Measurements from ENCODE around the gene MPDU1. TPM values are rescaled to one million over a fixed set of nuclear protein-coding genes. Genes with fewer than 3 reads are reported as not detected.

The MPDU1 gene
- total and polyA plus RNA-seq, 4 experiments from 2014 or later: 23.8 to 50.1 (median 33.3) TPM

DNA sequence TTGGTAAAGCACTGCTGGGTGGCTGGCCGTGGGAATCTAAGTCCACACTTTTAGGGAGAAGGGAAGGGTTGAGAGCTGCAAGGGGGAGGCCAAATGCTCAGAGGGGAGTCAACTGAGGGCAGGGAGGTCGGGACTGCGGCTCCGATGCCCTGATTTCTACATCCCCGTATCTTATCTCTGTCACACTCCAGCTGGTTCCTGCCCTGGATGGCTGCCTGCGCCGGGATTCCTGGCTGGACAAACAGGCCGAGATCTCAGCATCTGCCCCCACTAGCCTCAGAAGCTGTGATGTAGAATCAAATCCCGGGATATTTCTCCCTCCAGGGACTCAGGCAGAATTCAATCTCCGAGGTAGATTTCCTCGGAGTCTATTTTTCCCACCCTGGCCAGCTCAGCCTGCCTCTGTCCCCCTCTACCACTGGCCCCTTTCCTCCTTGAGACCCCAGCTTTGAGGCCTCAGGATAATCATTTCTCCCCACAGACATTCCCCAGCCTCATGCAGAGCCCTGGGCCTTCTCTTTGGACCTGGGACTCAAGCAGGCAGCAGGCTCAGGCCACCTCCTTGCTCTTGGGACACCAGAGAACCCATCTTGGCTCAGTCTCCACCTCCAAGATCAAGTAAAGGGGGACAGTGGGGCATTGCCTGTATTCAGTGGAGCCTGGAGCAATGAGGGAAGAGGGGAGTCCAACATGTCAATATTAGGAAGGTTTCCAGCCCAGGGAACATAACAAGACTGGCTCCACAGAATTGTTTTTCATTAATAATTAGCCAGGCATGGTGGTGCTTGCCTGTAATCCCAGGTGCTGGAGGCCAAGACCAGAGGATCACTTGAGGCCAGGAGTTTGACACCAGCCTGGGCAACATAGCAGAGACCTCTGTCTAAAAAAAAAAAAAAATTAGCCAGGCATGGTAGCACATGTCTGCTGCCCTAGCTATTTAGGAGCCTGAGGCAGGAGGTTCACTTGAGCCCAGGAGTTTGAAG is 48.0 kb downstream of the MPDU1 start:
- Histone ChIP-seq H3K9me3 (ENCODE audit: control insufficient read depth in 1 of 2, low read length in 2 of 2) (no peaks in the 10 kb centered on the region), H3K36me3 (ENCODE audit: insufficient read depth, low read length) (no peaks in the 10 kb centered on the region), H3K27ac (ENCODE audit: low read depth, low read length) (no peak overlapping the region), H3K27me3 (ENCODE audit: insufficient read depth, low read length) (no peaks in the 10 kb centered on the region), H3K4me1 (ENCODE audit: insufficient read depth, low read length) (peaks cover 8% of the 10 kb centered on the region), H3K4me3 (ENCODE audit: low read length in 2 of 2) (no peak overlapping the region)
- Mint-ChIP-seq H3K4me1 (peaks cover 4 to 14% (median 8%) of the 10 kb centered on the region in 4 donors), H3K36me3 (peaks cover 0 to 3% of the 10 kb centered on the region in 2 donors), H3K27me3 (no peaks in the 10 kb centered on the region), H3K4me3 (no peak overlapping the region), H3K27ac (peak overlapping the region in 1 of 7 donors; percentile 69), H3K9me3 (no peaks in the 10 kb centered on the region)
- DNase-seq: no peak
- ChIA-PET CTCF (ENCODE audit: partially characterized antibody) (interaction anchor here (0.9 to 4.7 kb wide), 10 partner anchors 11 to 226 kb away, joined by 3 to 56 read pairs (median 3); partner anchors contain the start of genes ATP1B2, NAA38, TP53 and WRAP53), POLR2A (ENCODE audit: partially characterized antibody) (interaction anchor here (5.0 kb wide), 1 partner anchor 55 kb away, joined by 42 read pairs; the partner anchor contains the start of genes TP53 and WRAP53)
- intact Hi-C loops (cut with micrococcal nuclease): loop anchor here (1.0 kb wide), 1 partner anchor 57 kb away; the partner anchor contains the start of gene WRAP53

DNA sequence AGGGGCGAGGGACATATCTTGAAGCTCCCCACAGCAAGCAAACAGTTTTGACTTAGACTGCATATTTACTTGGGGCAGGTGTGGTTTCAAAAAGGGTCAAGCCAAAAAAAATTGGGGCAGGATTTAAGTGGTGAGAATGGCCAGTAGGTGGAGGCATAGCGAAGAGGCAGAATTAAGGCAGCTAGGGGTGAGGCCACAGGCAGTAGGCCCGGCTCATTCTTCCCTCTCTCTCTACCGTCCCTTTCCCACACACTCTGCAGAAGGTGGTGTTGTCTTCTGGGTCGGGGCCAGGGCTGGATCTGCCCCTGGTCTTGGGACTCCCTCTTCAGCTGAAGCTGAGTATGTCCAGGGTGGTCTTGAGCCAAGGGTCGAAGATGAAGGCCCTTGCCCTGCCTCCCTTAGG is 48.8 kb downstream of the MPDU1 start:
- Mint-ChIP-seq H3K27me3 (no peaks in the 10 kb centered on the region), H3K9me3 (no peaks in the 10 kb centered on the region), H3K36me3 (no peaks in the 10 kb centered on the region), H3K27ac (peak overlapping the region in 1 of 7 donors; percentile 10), H3K4me1 (peaks cover 1 to 6% (median 4%) of the 10 kb centered on the region in 4 donors), H3K4me3 (no peak overlapping the region)
- POLR2A ChIA-PET (ENCODE audit: partially characterized antibody): interaction anchor here (5.0 kb wide), 1 partner anchor 55 kb away, joined by 42 read pairs; the partner anchor contains the start of genes TP53 and WRAP53
- intact Hi-C loops (cut with micrococcal nuclease): loop anchor here (1.0 kb wide), 1 partner anchor 56 kb away; the partner anchor contains the start of gene WRAP53
- no peaks in the 10 kb centered on the region for H3K27me3 ChIP-seq (ENCODE audit: insufficient read depth, low read length)
- DNase-seq: peak in 4 of 5 donors; percentile 19 to 36 (median 30)
- H3K36me3 ChIP-seq (ENCODE audit: insufficient read depth, low read length): no peaks in the 10 kb centered on the region
- no peak overlapping the region for H3K4me3 ChIP-seq (ENCODE audit: low read length in 2 of 2)
- no peak overlapping the region for H3K27ac ChIP-seq (ENCODE audit: low read depth, low read length)
- no peaks in the 10 kb centered on the region for H3K9me3 ChIP-seq (ENCODE audit: control insufficient read depth in 1 of 2, low read length in 2 of 2)
- CTCF ChIA-PET (ENCODE audit: partially characterized antibody): interaction anchor here (0.9 to 4.7 kb wide), 11 partner anchors 10 to 225 kb away, joined by 3 to 56 read pairs (median 3); partner anchors contain the start of genes ATP1B2, NAA38, TP53 and WRAP53
- peaks cover 3% of the 10 kb centered on the region for H3K4me1 ChIP-seq (ENCODE audit: insufficient read depth, low read length)

DNA sequence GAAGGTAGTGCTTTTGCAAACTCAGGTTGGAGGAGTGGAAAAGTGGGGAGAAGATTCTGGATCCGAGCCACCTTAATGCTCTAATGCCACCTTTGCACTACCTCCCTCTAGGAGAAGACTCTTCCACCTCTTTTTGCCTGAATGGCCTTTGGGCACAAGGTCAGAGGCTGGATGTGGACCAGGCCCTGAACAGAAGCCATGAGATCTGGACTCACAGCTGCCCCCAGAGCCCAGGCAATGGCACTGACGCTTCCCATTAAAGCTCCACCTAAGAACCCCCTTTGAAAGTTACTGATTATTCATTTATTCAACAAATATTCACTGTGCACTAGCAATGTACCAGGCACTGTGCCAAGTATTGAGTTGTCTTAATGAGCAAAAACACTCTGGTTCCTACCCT is 49.4 kb downstream of the MPDU1 start:
- no peak overlapping the region for H3K4me3 ChIP-seq (ENCODE audit: low read length in 2 of 2)
- Mint-ChIP-seq H3K36me3 (no peaks in the 10 kb centered on the region), H3K9me3 (no peaks in the 10 kb centered on the region), H3K4me1 (peaks cover 0 to 4% (median 2%) of the 10 kb centered on the region in 4 donors), H3K27ac (no peak overlapping the region), H3K4me3 (no peak overlapping the region), H3K27me3 (no peaks in the 10 kb centered on the region)
- H3K27ac ChIP-seq (ENCODE audit: low read depth, low read length): no peak overlapping the region
- no peaks in the 10 kb centered on the region for H3K36me3 ChIP-seq (ENCODE audit: insufficient read depth, low read length)
- intact Hi-C loops (cut with micrococcal nuclease): no loop called here
- ChIA-PET POLR2A (ENCODE audit: partially characterized antibody) (interaction anchor here (5.0 kb wide), 1 partner anchor 54 kb away, joined by 42 read pairs; the partner anchor contains the start of genes TP53 and WRAP53), CTCF (ENCODE audit: partially characterized antibody) (interaction anchor here (1.0 to 4.7 kb wide), 9 partner anchors 10 to 224 kb away, joined by 3 to 56 read pairs (median 3); partner anchors contain the start of genes ATP1B2, NAA38, TP53 and WRAP53)
- no peaks in the 10 kb centered on the region for H3K27me3 ChIP-seq (ENCODE audit: insufficient read depth, low read length)
- no peaks in the 10 kb centered on the region for H3K9me3 ChIP-seq (ENCODE audit: control insufficient read depth in 1 of 2, low read length in 2 of 2)
- peaks cover under 1% of the 10 kb centered on the region for H3K4me1 ChIP-seq (ENCODE audit: insufficient read depth, low read length)
- DNase-seq: no peak

DNA sequence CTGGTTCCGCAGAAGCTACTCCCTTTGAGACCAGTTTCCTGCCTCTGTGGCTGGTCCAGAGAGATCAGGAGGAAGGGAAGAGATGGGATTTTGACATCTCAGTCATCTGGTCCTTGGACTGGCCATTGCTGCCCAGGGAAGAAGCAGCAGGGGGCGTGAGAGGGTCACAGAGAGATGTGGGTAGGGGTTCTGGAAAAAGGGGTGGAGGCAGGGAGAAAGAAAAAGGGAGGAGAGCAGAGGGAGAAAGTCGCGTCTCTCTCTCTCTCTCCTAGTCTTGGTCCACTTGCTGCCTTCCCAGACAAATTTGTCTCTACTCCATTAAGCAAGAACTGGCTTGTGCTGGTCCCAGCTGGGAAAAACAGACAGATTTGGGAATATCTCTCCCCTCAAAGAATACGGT is 50.7 kb downstream of the MPDU1 start:
- no peak overlapping the region for H3K27ac ChIP-seq (ENCODE audit: low read depth, low read length)
- no peak overlapping the region for H3K27ac Mint-ChIP-seq
- peaks cover 0 to 4% (median 2%) of the 10 kb centered on the region in 4 donors for H3K4me1 Mint-ChIP-seq
- ChIA-PET POLR2A (ENCODE audit: partially characterized antibody) (interaction anchor here (5.0 kb wide), 1 partner anchor 53 kb away, joined by 42 read pairs; the partner anchor contains the start of genes TP53 and WRAP53), CTCF (ENCODE audit: partially characterized antibody) (interaction anchor here (0.9 to 1.2 kb wide), 3 partner anchors 15 to 53 kb away, joined by 3 to 6 read pairs (median 3); partner anchors contain the start of gene TP53)
- DNase-seq: no peak
- H3K36me3 ChIP-seq (ENCODE audit: insufficient read depth, low read length): no peaks in the 10 kb centered on the region
- no peaks in the 10 kb centered on the region for H3K9me3 Mint-ChIP-seq
- H3K4me3 Mint-ChIP-seq: no peak overlapping the region
- H3K9me3 ChIP-seq (ENCODE audit: control insufficient read depth in 1 of 2, low read length in 2 of 2): no peaks in the 10 kb centered on the region
- H3K36me3 Mint-ChIP-seq: no peaks in the 10 kb centered on the region
- no peaks in the 10 kb centered on the region for H3K27me3 Mint-ChIP-seq
- intact Hi-C loops (cut with micrococcal nuclease): no loop called here
- H3K4me1 ChIP-seq (ENCODE audit: insufficient read depth, low read length): no peaks in the 10 kb centered on the region
- H3K4me3 ChIP-seq (ENCODE audit: low read length in 2 of 2): no peak overlapping the region
- H3K27me3 ChIP-seq (ENCODE audit: insufficient read depth, low read length): no peaks in the 10 kb centered on the region

DNA sequence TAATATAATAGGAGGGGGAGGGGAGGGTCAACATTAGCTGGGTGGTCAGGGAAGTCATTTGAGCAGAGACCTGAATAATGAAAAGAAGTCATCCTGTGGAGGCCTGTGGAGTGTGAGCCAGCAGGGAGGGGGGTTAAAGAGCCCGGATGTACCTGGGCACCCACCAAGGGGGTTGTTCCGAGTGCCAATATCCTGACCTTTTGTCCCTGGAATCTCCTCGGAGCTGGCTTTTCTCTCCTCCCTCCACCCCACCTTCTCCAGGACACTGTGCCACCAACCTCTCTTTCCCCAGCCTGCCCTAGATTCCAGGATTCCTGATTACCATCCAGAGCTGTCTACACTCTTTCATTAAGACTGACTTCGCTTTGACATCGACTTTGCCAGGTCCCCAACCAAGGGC is 52.5 kb downstream of the MPDU1 start:
- no peaks in the 10 kb centered on the region for H3K36me3 ChIP-seq (ENCODE audit: insufficient read depth, low read length)
- no peak for DNase-seq
- Mint-ChIP-seq H3K4me3 (no peak overlapping the region), H3K9me3 (no peaks in the 10 kb centered on the region), H3K36me3 (no peaks in the 10 kb centered on the region), H3K27me3 (no peaks in the 10 kb centered on the region), H3K4me1 (peaks cover 0 to 4% (median under 1%) of the 10 kb centered on the region in 4 donors), H3K27ac (no peak overlapping the region)
- no peaks in the 10 kb centered on the region for H3K4me1 ChIP-seq (ENCODE audit: insufficient read depth, low read length)
- H3K27me3 ChIP-seq (ENCODE audit: insufficient read depth, low read length): no peaks in the 10 kb centered on the region
- H3K9me3 ChIP-seq (ENCODE audit: control insufficient read depth in 1 of 2, low read length in 2 of 2): no peaks in the 10 kb centered on the region
- intact Hi-C loops (cut with micrococcal nuclease): no loop called here
- H3K27ac ChIP-seq (ENCODE audit: low read depth, low read length): no peak overlapping the region
- POLR2A ChIA-PET (ENCODE audit: partially characterized antibody): interaction anchor here (0.9 kb wide), 1 partner anchor 21 kb away, joined by 3 read pairs; no protein-coding TSS in a partner anchor
- CTCF ChIA-PET (ENCODE audit: partially characterized antibody): no interaction called here
- no peak overlapping the region for H3K4me3 ChIP-seq (ENCODE audit: low read length in 2 of 2)

Other genes with a start within 250 kb of the MPDU1 start
- 100 to 1,000 TPM; 507 to 516 TPM for gene ACAP1, start 247.3 kb upstream of the MPDU1 start, total RNA-seq
- gene ACAP1, start 247.3 kb upstream of the MPDU1 start, polyA plus RNA-seq: 100 to 1,000 TPM; 261 to 264 TPM
- gene KCTD11, start 231.7 kb upstream of the MPDU1 start, total RNA-seq: 1 to 10 TPM; 3.5 to 4.3 TPM
- 1 to 10 TPM in 1 of 2 donors, under 1 TPM in 1; 0.33 to 1.8 TPM for gene KCTD11, start 231.7 kb upstream of the MPDU1 start, polyA plus RNA-seq
- gene TMEM95, start 228.7 kb upstream of the MPDU1 start, total RNA-seq: not detected
- gene TMEM95, start 228.7 kb upstream of the MPDU1 start, polyA plus RNA-seq: not detected
- gene TNK1, start 202.8 kb upstream of the MPDU1 start, total RNA-seq: 10 to 100 TPM; 13.8 to 15.9 TPM
- gene TNK1, start 202.8 kb upstream of the MPDU1 start, polyA plus RNA-seq: 1 to 10 TPM; 1.7 to 2.1 TPM
- 10 to 100 TPM; 90.3 to 91.9 TPM for gene PLSCR3, start 189.3 kb upstream of the MPDU1 start, total RNA-seq
- gene PLSCR3, start 189.3 kb upstream of the MPDU1 start, polyA plus RNA-seq: 100 to 1,000 TPM; 174 to 242 TPM
- 10 to 100 TPM; 35.4 to 38.3 TPM for gene TMEM256, start 179.8 kb upstream of the MPDU1 start, total RNA-seq
- gene TMEM256, start 179.8 kb upstream of the MPDU1 start, polyA plus RNA-seq: 10 to 100 TPM; 49.9 to 51.1 TPM
- 1 to 10 TPM; 8.8 to 9.8 TPM for gene NLGN2, start 176.0 kb upstream of the MPDU1 start, total RNA-seq
- gene NLGN2, start 176.0 kb upstream of the MPDU1 start, polyA plus RNA-seq: under 1 TPM in 1 of 2 donors, not detected in 1; 0.08 TPM
- gene SPEM1, start 163.5 kb upstream of the MPDU1 start, total RNA-seq: not detected
- not detected for gene SPEM1, start 163.5 kb upstream of the MPDU1 start, polyA plus RNA-seq
- gene SPEM2, start 158.2 kb upstream of the MPDU1 start, total RNA-seq: not detected
- not detected for gene SPEM2, start 158.2 kb upstream of the MPDU1 start, polyA plus RNA-seq
- gene SPEM3, start 155.0 kb upstream of the MPDU1 start, total RNA-seq: not detected
- gene SPEM3, start 155.0 kb upstream of the MPDU1 start, polyA plus RNA-seq: not detected
- gene TMEM102, start 148.4 kb upstream of the MPDU1 start, total RNA-seq: 10 to 100 TPM; 20.8 to 21.8 TPM
- gene TMEM102, start 148.4 kb upstream of the MPDU1 start, polyA plus RNA-seq: 10 to 100 TPM; 14.6 to 29.2 TPM
- 1 to 10 TPM; 2.7 to 3.3 TPM for gene FGF11, start 144.3 kb upstream of the MPDU1 start, total RNA-seq
- gene FGF11, start 144.3 kb upstream of the MPDU1 start, polyA plus RNA-seq: under 1 TPM in 1 of 2 donors, not detected in 1; 0.14 TPM
- gene CHRNB1, start 138.8 kb upstream of the MPDU1 start, total RNA-seq: 1 to 10 TPM; 9.1 to 9.5 TPM
- gene CHRNB1, start 138.8 kb upstream of the MPDU1 start, polyA plus RNA-seq: 10 to 100 TPM; 24.1 to 29.2 TPM
- gene ZBTB4, start 104.2 kb upstream of the MPDU1 start, total RNA-seq: 10 to 100 TPM; 75.2 to 75.7 TPM
- 10 to 100 TPM in 1 of 2 donors, 1 to 10 TPM in 1; 4.6 to 21.2 TPM for gene ZBTB4, start 104.2 kb upstream of the MPDU1 start, polyA plus RNA-seq
- gene SLC35G6, start 102.4 kb upstream of the MPDU1 start, total RNA-seq: not detected
- gene SLC35G6, start 102.4 kb upstream of the MPDU1 start, polyA plus RNA-seq: not detected
- gene POLR2A, start 99.5 kb upstream of the MPDU1 start, total RNA-seq: 100 to 1,000 TPM; 178 to 191 TPM
- 10 to 100 TPM in 1 of 2 donors, 1 to 10 TPM in 1; 8.6 to 76.2 TPM for gene POLR2A, start 99.5 kb upstream of the MPDU1 start, polyA plus RNA-seq
- gene TNFSF12, start 34.8 kb upstream of the MPDU1 start, total RNA-seq: 10 to 100 TPM; 45.1 to 52.2 TPM
- 10 to 100 TPM; 45.8 to 72.8 TPM for gene TNFSF12, start 34.8 kb upstream of the MPDU1 start, polyA plus RNA-seq
- gene TNFSF13, start 25.1 kb upstream of the MPDU1 start, total RNA-seq: 1 to 10 TPM; 2.9 to 3.8 TPM
- gene TNFSF13, start 25.1 kb upstream of the MPDU1 start, polyA plus RNA-seq: under 1 TPM in 1 of 2 donors, not detected in 1; 0.68 TPM
- gene SENP3, start 21.9 kb upstream of the MPDU1 start, total RNA-seq: 10 to 100 TPM; 37.7 to 40.1 TPM
- 10 to 100 TPM; 13.1 to 15.5 TPM for gene SENP3, start 21.9 kb upstream of the MPDU1 start, polyA plus RNA-seq
- 10 to 100 TPM; 19.8 to 20.9 TPM for gene CD68, start 4.2 kb upstream of the MPDU1 start, total RNA-seq
- under 1 TPM in 1 of 2 donors, not detected in 1; 0.59 TPM for gene CD68, start 4.2 kb upstream of the MPDU1 start, polyA plus RNA-seq
- gene SOX15, start 6.2 kb downstream of the MPDU1 start, total RNA-seq: 1 to 10 TPM; 1.0 to 1.1 TPM
- not detected for gene SOX15, start 6.2 kb downstream of the MPDU1 start, polyA plus RNA-seq
- gene FXR2, start 31.0 kb downstream of the MPDU1 start, total RNA-seq: 10 to 100 TPM; 44.1 to 46.6 TPM
- 10 to 100 TPM in 1 of 2 donors, 1 to 10 TPM in 1; 9.2 to 18.6 TPM for gene FXR2, start 31.0 kb downstream of the MPDU1 start, polyA plus RNA-seq
- gene SAT2, start 44.0 kb downstream of the MPDU1 start, total RNA-seq: 10 to 100 TPM; 65.8 to 76.9 TPM
- 10 to 100 TPM; 27.0 to 50.8 TPM for gene SAT2, start 44.0 kb downstream of the MPDU1 start, polyA plus RNA-seq
- gene SHBG, start 46.3 kb downstream of the MPDU1 start, total RNA-seq: not detected
- gene SHBG, start 46.3 kb downstream of the MPDU1 start, polyA plus RNA-seq: not detected
- under 1 TPM; 0.22 to 0.52 TPM for gene ATP1B2, start 67.1 kb downstream of the MPDU1 start, total RNA-seq
- not detected for gene ATP1B2, start 67.1 kb downstream of the MPDU1 start, polyA plus RNA-seq
- 10 to 100 TPM; 89.1 to 97.4 TPM for gene TP53, start 103.6 kb downstream of the MPDU1 start, total RNA-seq
- 10 to 100 TPM; 15.9 to 35.3 TPM for gene TP53, start 103.6 kb downstream of the MPDU1 start, polyA plus RNA-seq
- gene WRAP53, start 104.6 kb downstream of the MPDU1 start, total RNA-seq: 10 to 100 TPM; 11.9 to 12.5 TPM
- 10 to 100 TPM in 1 of 2 donors, 1 to 10 TPM in 1; 9.8 to 13.1 TPM for gene WRAP53, start 104.6 kb downstream of the MPDU1 start, polyA plus RNA-seq
- under 1 TPM; 0.09 to 0.11 TPM for gene EFNB3, start 121.3 kb downstream of the MPDU1 start, total RNA-seq
- not detected for gene EFNB3, start 121.3 kb downstream of the MPDU1 start, polyA plus RNA-seq
- not detected for gene DNAH2, start 133.9 kb downstream of the MPDU1 start, total RNA-seq
- not detected for gene DNAH2, start 133.9 kb downstream of the MPDU1 start, polyA plus RNA-seq

All from CD4-positive, alpha-beta memory T cell (primary cell).